Dermis microvascular lymphatic vessel endothelial cell (primary cell): ENCODE data around the gene DGKI. TPM values are rescaled to one million over a fixed set of nuclear protein-coding genes. Genes with fewer than 3 reads are reported as not detected.
"Not testable (repeated sequence)": the region's sequence is repeated elsewhere in the genome, so short reads cannot be mapped to it uniquely, and the experiment has no call there.

Source experiments
- DNase-seq, 2 donors: peaks; one replicate each; pipeline versions ENCODE4 v3.0.0 to v3.0.0-alpha.2; 2010; ENCODE audit warnings: low read depth in 2 of 2
- total RNA-seq: library from RNA; depleted of rRNA; stranded (reverse); fragments of >200 nt; gene quantifications from 2 replicates; pipeline ENCODE4 v1.2.1, GENCODE V29; 2014

DGKI gene
- total RNA-seq, 1 donor from 2014 or later, result 0.64 TPM

- no peak for DNase-seq
These were observed 370.8 kb downstream of the DGKI start for GRCh38 chr7:137475966-137476365.

GRCh38 chr7:137474540-137475026 lies 372.2 kb downstream of the DGKI start:
- DNase-seq, result no peak

- DNase-seq, result no peak
These were observed 375.6 kb downstream of the DGKI start for GRCh38 chr7:137471128-137471527.

GRCh38 chr7:137469858-137470257 lies 376.9 kb downstream of the DGKI start:
- DNase-seq, result no peak

GRCh38 chr7:137469191-137469811 lies 377.5 kb downstream of the DGKI start:
- peak; percentile 78 to 89 for DNase-seq

- DNase-seq, result no peak
These were observed 383.9 kb downstream of the DGKI start for GRCh38 chr7:137462847-137463246.

GRCh38 chr7:137462074-137462715 lies 384.6 kb downstream of the DGKI start:
- peak; percentile 5 to 45 for DNase-seq

GRCh38 chr7:137458399-137458798 lies 388.4 kb downstream of the DGKI start:
- DNase-seq, result no peak

GRCh38 chr7:137454767-137455166 lies 392.0 kb downstream of the DGKI start:
- no peak for DNase-seq

GRCh38 chr7:137454246-137454724 lies 392.5 kb downstream of the DGKI start:
- DNase-seq, result peak; percentile 24 to 30

GRCh38 chr7:137453356-137453755 lies 393.4 kb downstream of the DGKI start:
- DNase-seq, result no peak

GRCh38 chr7:137449016-137449415 lies 397.8 kb downstream of the DGKI start:
- no peak for DNase-seq

GRCh38 chr7:137448572-137448971 lies 398.2 kb downstream of the DGKI start:
- DNase-seq, result not testable (repeated sequence)

- no peak for DNase-seq
These were observed 400.7 kb downstream of the DGKI start for GRCh38 chr7:137446025-137446424.

- no peak for DNase-seq
These were observed 401.5 kb downstream of the DGKI start for GRCh38 chr7:137445268-137445667.

GRCh38 chr7:137443616-137444015 lies 403.2 kb downstream of the DGKI start:
- no peak for DNase-seq

GRCh38 chr7:137441451-137441850 lies 405.3 kb downstream of the DGKI start:
- no peak for DNase-seq

- no peak for DNase-seq
These were observed 406.6 kb downstream of the DGKI start for GRCh38 chr7:137439829-137440825.

- no peak for DNase-seq
These were observed 411.8 kb downstream of the DGKI start for GRCh38 chr7:137434946-137435345.

- DNase-seq, result no peak
These were observed 412.2 kb downstream of the DGKI start for GRCh38 chr7:137434530-137434929.

- no peak for DNase-seq
These were observed 423.5 kb downstream of the DGKI start for GRCh38 chr7:137423321-137423720.

- DNase-seq, result no peak
These were observed 425.4 kb downstream of the DGKI start for GRCh38 chr7:137421366-137421765.
